Colonic mucosa (tissue), 4 donors: Measurements from ENCODE around the gene PLA2G4B. TPM values are rescaled to one million over a fixed set of nuclear protein-coding genes. Genes with fewer than 3 reads are reported as not detected.

Experiments used
- DNase-seq: peaks from one replicate; pipeline ENCODE4 v3.0.0-alpha.2; 2020
- H3K27ac ChIP-seq: fragments of 200-600 bp; one replicate; pipeline ENCODE4 v1.8.0; 2021
- H3K27me3 ChIP-seq: fragments of 200-600 bp; one replicate; pipeline ENCODE4 v1.8.0; 2021
- H3K36me3 ChIP-seq: fragments of 200-600 bp; one replicate; pipeline ENCODE4 v1.8.0; 2021
- H3K4me1 ChIP-seq: fragments of 200-600 bp; one replicate; pipeline ENCODE4 v1.8.0; 2021; ENCODE audit warnings: mild to moderate bottlenecking
- H3K4me3 ChIP-seq: fragments of 200-600 bp; one replicate; pipeline ENCODE4 v1.8.0; 2021
- H3K9ac ChIP-seq, 2 donors: one replicate each; pipeline ENCODE4 v1.7.0; 2013; ENCODE audit warnings: control low read depth in 2 of 2, low read depth in 2 of 2, low read length in 2 of 2
- H3K9me3 ChIP-seq: fragments of 200-600 bp; one replicate; pipeline ENCODE4 v1.8.0; 2021
- CTCF ChIP-seq: fragments of 200-600 bp; IDR thresholded peaks from one replicate; pipeline ENCODE4 v1.8.0; 2022; ENCODE audit warnings: antibody characterized with exemption, mild to moderate bottlenecking
- intact Hi-C: fragments of 100-400 bp; cut with DNase I; formaldehyde crosslinking; loops from one replicate; pipeline ENCODE4 v1.14.1; 2022
- total RNA-seq, 2 donors: library from RNA; stranded (reverse); fragmentation: NEBNext Ultra II Directional in 1 of 2; extraction: Animal tissue kit (Norgen Biotek cat#: 25700) in 1 of 2; gene quantifications; one replicate each; pipeline ENCODE4 v1.2.1, GENCODE V29; 2021
- donor health status: healthy.
- donor health status: DM: no; HTN: no; CAD: no.
- donor health status: DM: no; HTN: no; CAD: no.

PLA2G4B gene
- total RNA-seq, 2 donors from 2014 or later, result 2.2 to 6.2 TPM

- TF ChIP-seq CTCF, result no peak
- Histone ChIP-seq H3K4me1 (peaks cover 7% of the 10 kb centered on the region), H3K27me3 (no peaks in the 10 kb centered on the region), H3K36me3 (no peaks in the 10 kb centered on the region), H3K9ac (no peak overlapping the region), H3K27ac (no peak overlapping the region), H3K4me3 (no peak overlapping the region), H3K9me3 (no peaks in the 10 kb centered on the region)
- DNase-seq, result no peak
- intact Hi-C loops, result no loop called here
These were observed 14.4 kb upstream of the PLA2G4B start for GRCh38 chr15:41824062-41824745.

GRCh38 chr15:41825145-41825544, 13.5 kb upstream of the PLA2G4B start:
- no peak for TF ChIP-seq CTCF
- Histone ChIP-seq H3K27me3 (no peaks in the 10 kb centered on the region), H3K36me3 (no peaks in the 10 kb centered on the region), H3K9ac (no peak overlapping the region), H3K4me3 (no peak overlapping the region), H3K27ac (no peak overlapping the region), H3K4me1 (peaks cover 7% of the 10 kb centered on the region), H3K9me3 (no peaks in the 10 kb centered on the region)
- no peak for DNase-seq
- intact Hi-C loops, result no loop called here

GRCh38 chr15:41825572-41826535, 12.8 kb upstream of the PLA2G4B start:
- TF ChIP-seq CTCF, result no peak
- no peaks in the 10 kb centered on the region for H3K9me3 ChIP-seq
- H3K9ac ChIP-seq, result no peak overlapping the region
- no peaks in the 10 kb centered on the region for H3K36me3 ChIP-seq
- no peaks in the 10 kb centered on the region for H3K27me3 ChIP-seq
- no peak overlapping the region for H3K27ac ChIP-seq
- DNase-seq, result no peak
- intact Hi-C loops, result no loop called here
- H3K4me3 ChIP-seq, result no peak overlapping the region
- H3K4me1 ChIP-seq, result peaks cover 7% of the 10 kb centered on the region

- Histone ChIP-seq H3K27ac (no peak overlapping the region), H3K4me1 (peaks cover 7% of the 10 kb centered on the region), H3K9ac (peak overlapping the region; percentile 40 to 70), H3K9me3 (no peaks in the 10 kb centered on the region), H3K4me3 (peak overlapping the region; percentile 69), H3K36me3 (no peaks in the 10 kb centered on the region), H3K27me3 (no peaks in the 10 kb centered on the region)
- TF ChIP-seq CTCF, result no peak
- peak; percentile 51 for DNase-seq
- intact Hi-C loops, result no loop called here
These were observed 11.3 kb upstream of the PLA2G4B start for GRCh38 chr15:41827290-41827879.
